GM23338 (cell line): ENCODE measurements around the gene ICAM3. TPM values are rescaled to one million over a fixed set of nuclear protein-coding genes. Genes with fewer than 3 reads are reported as not detected.

ENCODE experiments used
- ATAC-seq: fragments of 200-7000 bp; cut with Tn5 transposase; 3 replicates; pipeline ENCODE4 v1.9.1; 2020
- DNase-seq: peaks from one replicate; pipeline ENCODE4 v3.0.0-alpha.2; 2015; ENCODE audit warnings: low spot score
- H2AFZ ChIP-seq: fragments of 200-600 bp; sonication (generic); 2 replicates; pipeline ENCODE4 v1.8.0; 2016; ENCODE audit warnings: antibody characterized with exemption, mild to moderate bottlenecking, moderate library complexity
- H3F3A ChIP-seq: fragments of 200-600 bp; sonication (generic); replicated peaks from 2 replicates; pipeline ENCODE4 v1.8.0; 2017; ENCODE audit warnings: antibody characterized with exemption, mixed run types, low read depth
- H3K27ac ChIP-seq: fragments of 200-600 bp; sonication (generic); 2 replicates; pipeline ENCODE4 v1.6.1; 2016; ENCODE audit warnings: low read depth
- H3K27me3 ChIP-seq: fragments of 200-600 bp; sonication (generic); 2 replicates; pipeline ENCODE4 v1.8.0; 2016; ENCODE audit warnings: mild to moderate bottlenecking, mixed run types, moderate library complexity; ENCODE audit not compliant: insufficient read depth
- H3K36me3 ChIP-seq: fragments of 200-600 bp; sonication (generic); 2 replicates; pipeline ENCODE4 v1.8.0; 2016; ENCODE audit warnings: mild to moderate bottlenecking; ENCODE audit not compliant: insufficient read depth
- H3K4me1 ChIP-seq: fragments of 200-600 bp; sonication (generic); 2 replicates; pipeline ENCODE4 v1.8.0; 2016; ENCODE audit warnings: mild to moderate bottlenecking, moderate library complexity; ENCODE audit not compliant: insufficient read depth
- H3K4me2 ChIP-seq: fragments of 200-600 bp; sonication (generic); 2 replicates; pipeline ENCODE4 v1.7.1; 2017; ENCODE audit warnings: mixed run types
- H3K4me3 ChIP-seq: fragments of 200-600 bp; sonication (generic); 2 replicates; pipeline ENCODE4 v1.6.1; 2016; ENCODE audit warnings: mixed run types
- H3K79me2 ChIP-seq: fragments of 200-600 bp; sonication (generic); replicated peaks from 2 replicates; pipeline ENCODE4 v1.8.0; 2017; ENCODE audit warnings: mild to moderate bottlenecking; ENCODE audit not compliant: insufficient read depth
- H3K9me2 ChIP-seq: fragments of 200-600 bp; sonication (generic); 2 replicates; pipeline ENCODE4 v1.8.0; 2017; ENCODE audit not compliant: insufficient read depth
- H4K20me1 ChIP-seq: fragments of 200-600 bp; sonication (generic); replicated peaks from 2 replicates; pipeline ENCODE4 v1.8.0; 2017; ENCODE audit warnings: mild to moderate bottlenecking; ENCODE audit not compliant: insufficient read depth
- H3K27ac Mint-ChIP-seq: 2 replicates; pipeline ENCODE4 v1.8.0; 2020; ENCODE audit warnings: inconsistent platforms, mild to moderate bottlenecking, moderate library complexity, mixed read lengths
- H3K27me3 Mint-ChIP-seq: 3 replicates; pipeline ENCODE4 v1.8.0; 2022; ENCODE audit warnings: low read depth, mild to moderate bottlenecking, moderate library complexity, mixed read lengths, inconsistent platforms; ENCODE audit not compliant: insufficient read depth, poor library complexity
- H3K36me3 Mint-ChIP-seq: 3 replicates; pipeline ENCODE4 v1.8.0; 2021; ENCODE audit warnings: low read depth, mild to moderate bottlenecking, inconsistent platforms, moderate library complexity, mixed read lengths
- H3K4me1 Mint-ChIP-seq: 3 replicates; pipeline ENCODE4 v1.8.0; 2020; ENCODE audit warnings: mild to moderate bottlenecking, inconsistent platforms, mixed read lengths
- H3K4me3 Mint-ChIP-seq: 3 replicates; pipeline ENCODE4 v1.8.0; 2021; ENCODE audit warnings: moderate library complexity, mild to moderate bottlenecking, inconsistent platforms, mixed read lengths
- H3K9me3 Mint-ChIP-seq: 3 replicates; pipeline ENCODE4 v1.8.0; 2020; ENCODE audit warnings: moderate library complexity, mild to moderate bottlenecking, inconsistent platforms, mixed read lengths
- CREB1 ChIP-seq: fragments of 250-450 bp; sonication (Bioruptor Pico); IDR thresholded peaks from 2 replicates; pipeline ENCODE4 v1.5.0; 2020; ENCODE audit warnings: low read depth, mild to moderate bottlenecking, moderate library complexity
- CTCF ChIP-seq, 2 experiments: fragments of 200-600 bp in 1 of 2; sonication (generic) in 1 of 2; conservative IDR thresholded peaks; 2 replicates each; pipeline versions ENCODE4 v1.5.1 to v1.6.1; 2016 to 2017; ENCODE audit warnings: antibody characterized with exemption in 2 of 2, low read depth in 2 of 2, mild to moderate bottlenecking in 2 of 2, moderate library complexity in 1 of 2
- ETS1 ChIP-seq: IDR thresholded peaks from 2 replicates; pipeline ENCODE4 v1.6.1; 2016; ENCODE audit warnings: antibody characterized with exemption
- EZH2 ChIP-seq: fragments of 200-600 bp; sonication (generic); IDR thresholded peaks from one replicate; pipeline ENCODE4 v1.8.0; 2017; ENCODE audit warnings: antibody characterized with exemption, mild to moderate bottlenecking, low read depth; ENCODE audit not compliant: unreplicated experiment
- EZH2phosphoT487 ChIP-seq: fragments of 200-600 bp; sonication (generic); IDR thresholded peaks from one replicate; pipeline ENCODE4 v1.8.1; 2018; ENCODE audit warnings: antibody characterized with exemption; ENCODE audit not compliant: unreplicated experiment
- POLR2AphosphoS5 ChIP-seq: IDR thresholded peaks from 2 replicates; pipeline ENCODE4 v1.6.1; 2016; ENCODE audit warnings: antibody characterized with exemption, low read depth
- REST ChIP-seq: IDR thresholded peaks from one replicate; pipeline ENCODE4 v1.6.1; 2018; ENCODE audit warnings: antibody characterized with exemption; ENCODE audit not compliant: unreplicated experiment
- STAT1 ChIP-seq: IDR thresholded peaks from one replicate; pipeline ENCODE4 v1.6.1; 2016; ENCODE audit warnings: antibody characterized with exemption; ENCODE audit not compliant: unreplicated experiment
- ZNF114 ChIP-seq: fragments of 250-450 bp; sonication (Bioruptor Pico); IDR thresholded peaks from 2 replicates; pipeline ENCODE4 v1.5.0; 2020; ENCODE audit warnings: mild to moderate bottlenecking, moderate library complexity
- polyA plus RNA-seq: library from polyadenylated mRNA; unstranded; fragments of >200 nt; fragmentation: Nextera tagmentation; extraction: Ambion mirVana; gene quantifications from 2 replicates; pipeline ENCODE4 v1.2.1, GENCODE V29; 2016
- total RNA-seq: library from RNA; depleted of rRNA; stranded (reverse); fragments of >200 nt; shearing (Covaris generic); gene quantifications from 2 replicates; pipeline ENCODE4 v1.2.3, GENCODE V29; 2014

The ICAM3 gene
- total and polyA plus RNA-seq, 2 experiments from 2014 or later, result 9.6 to 14.7 TPM

GRCh38 chr19:10380313-10381102 lies 41.1 kb upstream of the ICAM3 start, which contains the start of gene TYK2:
Gene TYK2, minus strand, starts transcription at chr19:10380572. Its CDS starts 2,166 bp downstream, at chr19:10378406.
- no peak for TF ChIP-seq EZH2
- TF ChIP-seq ETS1, result peak; percentile 25; the same call in 1 of the 2 replicates
- no peak for TF ChIP-seq ZNF114 (CRISPR knock-in tag)
- TF ChIP-seq CREB1, result peak; percentile 93
- TF ChIP-seq POLR2AphosphoS5, result peak; percentile 96
- TF ChIP-seq CTCF (conservative IDR thresholded peaks at IDR 0.05; ENCODE audit: low read depth in 2 of 2), result no peak
- no peak for TF ChIP-seq EZH2phosphoT487
- Histone ChIP-seq H3K9me2 (no peaks in the 10 kb centered on the region), H2AFZ (peak within 1 kb of the TSS; percentile 85), H3K27ac (peak within 1 kb of the TSS; percentile 91), H3F3A (0 out of 2 replicates have a peak, but pooled peaks cover 3% of the 10 kb centered on the region), H3K36me3 (no peaks in the 10 kb centered on the region), H3K79me2 (0 out of 2 replicates have a peak, but pooled peaks cover 3% of the 10 kb centered on the region), H3K4me3 (peak within 1 kb of the TSS; percentile 73), H3K27me3 (no peaks in the 10 kb centered on the region), H3K4me1 (peaks cover 7% of the 10 kb centered on the region), H4K20me1 (no peaks in the 10 kb centered on the region), H3K4me2 (peak within 1 kb of the TSS; percentile 85)
- H3K9me3 Mint-ChIP-seq, result no peaks in the 10 kb centered on the region
- ATAC-seq, result peak; percentile 92
- peak; percentile 99 for DNase-seq
- peaks cover 10% of the 10 kb centered on the region for H3K27me3 Mint-ChIP-seq
- H3K27ac Mint-ChIP-seq, result peak within 1 kb of the TSS; percentile 93
- H3K4me3 Mint-ChIP-seq, result peak within 1 kb of the TSS; percentile 87
- H3K4me1 Mint-ChIP-seq, result peaks cover 4% of the 10 kb centered on the region; the same call in 2 of the 3 replicates
- peaks cover 11% of the 10 kb centered on the region for H3K36me3 Mint-ChIP-seq

GRCh38 chr19:10379880-10380312 lies 40.5 kb upstream of the ICAM3 start:
- ATAC-seq (no peak), DNase-seq (no peak)
- Histone ChIP-seq H3K4me3 (peak overlapping the region; percentile 73), H3K4me1 (peaks cover 7% of the 10 kb centered on the region), H3K9me2 (no peaks in the 10 kb centered on the region), H3K4me2 (peak overlapping the region; percentile 84), H3F3A (0 out of 2 replicates have a peak, but pooled peaks cover 3% of the 10 kb centered on the region), H3K27me3 (no peaks in the 10 kb centered on the region), H4K20me1 (no peaks in the 10 kb centered on the region; the same call in 1 of the 2 replicates), H3K27ac (no peak overlapping the region), H3K79me2 (0 out of 2 replicates have a peak, but pooled peaks cover 3% of the 10 kb centered on the region), H3K36me3 (no peaks in the 10 kb centered on the region), H2AFZ (peak overlapping the region; percentile 85)
- H3K36me3 Mint-ChIP-seq, result peaks cover 14% of the 10 kb centered on the region
- H3K4me1 Mint-ChIP-seq, result peaks cover 4% of the 10 kb centered on the region; the same call in 2 of the 3 replicates
- peak overlapping the region; percentile 93 for H3K27ac Mint-ChIP-seq
- no peak for TF ChIP-seq STAT1
- TF ChIP-seq ZNF114 (CRISPR knock-in tag), result no peak
- TF ChIP-seq CREB1, result no peak
- TF ChIP-seq REST, result no peak
- TF ChIP-seq CTCF (conservative IDR thresholded peaks at IDR 0.05; ENCODE audit: low read depth in 2 of 2), result no peak
- H3K4me3 Mint-ChIP-seq, result peak overlapping the region; percentile 87
- H3K27me3 Mint-ChIP-seq, result peaks cover 6% of the 10 kb centered on the region
- H3K9me3 Mint-ChIP-seq, result no peaks in the 10 kb centered on the region
